ENCODE data around the gene NAV2.
"Not testable (repeated sequence)": the region's sequence is repeated elsewhere in the genome, so short reads cannot be mapped to it uniquely, and the experiment has no call there.

DNA sequence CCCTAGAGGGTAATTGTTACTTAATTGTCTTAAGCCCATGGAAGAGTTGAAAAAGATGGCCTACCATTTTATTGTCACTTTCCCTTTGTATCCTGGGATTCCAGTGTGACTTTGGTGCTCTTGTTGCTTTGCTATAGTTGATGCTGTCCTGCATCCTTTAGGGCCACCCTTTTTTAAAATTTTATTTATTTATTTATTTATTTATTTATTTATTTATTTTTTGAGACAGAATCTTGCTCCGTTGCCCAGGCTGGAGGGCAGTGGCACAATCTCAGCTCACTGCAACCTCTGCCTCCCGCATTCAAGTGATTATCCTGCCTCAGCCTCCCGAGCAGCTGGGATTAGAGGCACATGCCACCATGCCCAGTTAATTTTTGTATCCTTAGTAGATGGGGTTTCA is 247.8 kb downstream of the NAV2 start:
- not testable (repeated sequence) for TF ChIP-seq JUNB (IDR thresholded peaks at IDR 0.05; ENCODE audit: unreplicated experiment); POLR2AphosphoS5 (IDR thresholded peaks at IDR 0.05; ENCODE audit: low read depth); CREB1 (CRISPR knock-in tag; IDR thresholded peaks at IDR 0.05; ENCODE audit: low read depth); STAT1 (IDR thresholded peaks at IDR 0.05; ENCODE audit: unreplicated experiment); EZH2 (IDR thresholded peaks at IDR 0.05; ENCODE audit: low read depth, unreplicated experiment)
- TF ChIP-seq, protein P1, sequence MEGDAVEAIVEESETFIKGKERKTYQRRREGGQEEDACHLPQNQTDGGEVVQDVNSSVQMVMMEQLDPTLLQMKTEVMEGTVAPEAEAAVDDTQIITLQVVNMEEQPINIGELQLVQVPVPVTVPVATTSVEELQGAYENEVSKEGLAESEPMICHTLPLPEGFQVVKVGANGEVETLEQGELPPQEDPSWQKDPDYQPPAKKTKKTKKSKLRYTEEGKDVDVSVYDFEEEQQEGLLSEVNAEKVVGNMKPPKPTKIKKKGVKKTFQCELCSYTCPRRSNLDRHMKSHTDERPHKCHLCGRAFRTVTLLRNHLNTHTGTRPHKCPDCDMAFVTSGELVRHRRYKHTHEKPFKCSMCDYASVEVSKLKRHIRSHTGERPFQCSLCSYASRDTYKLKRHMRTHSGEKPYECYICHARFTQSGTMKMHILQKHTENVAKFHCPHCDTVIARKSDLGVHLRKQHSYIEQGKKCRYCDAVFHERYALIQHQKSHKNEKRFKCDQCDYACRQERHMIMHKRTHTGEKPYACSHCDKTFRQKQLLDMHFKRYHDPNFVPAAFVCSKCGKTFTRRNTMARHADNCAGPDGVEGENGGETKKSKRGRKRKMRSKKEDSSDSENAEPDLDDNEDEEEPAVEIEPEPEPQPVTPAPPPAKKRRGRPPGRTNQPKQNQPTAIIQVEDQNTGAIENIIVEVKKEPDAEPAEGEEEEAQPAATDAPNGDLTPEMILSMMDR (conservative IDR thresholded peaks at IDR 0.05; ENCODE audit: low read depth in 2 of 2): not testable (repeated sequence)

Data from GM23338 (cell line).